Liver (tissue), 9 donors: ENCODE results near the gene EEF1B2. TPM values are rescaled to one million over a fixed set of nuclear protein-coding genes. Genes with fewer than 3 reads are reported as not detected.

Experiments
- DNase-seq: peaks from one replicate; pipeline ENCODE4 v3.0.0-alpha.2; 2017; ENCODE audit warnings: low spot score
- H3K27ac ChIP-seq, 2 donors: one replicate each; pipeline ENCODE4 v1.7.0; 2013; ENCODE audit warnings: inconsistent platforms in 2 of 2, low read length in 2 of 2, control low read depth in 1 of 2, low read depth in 1 of 2, mild to moderate bottlenecking in 1 of 2
- H3K27me3 ChIP-seq, 4 donors: one replicate each; pipeline versions ENCODE4 v1.6.1 to v1.7.0; 2013; ENCODE audit warnings: low read length in 3 of 4, inconsistent platforms in 1 of 4, mild to moderate bottlenecking in 1 of 4, moderate library complexity in 1 of 4; ENCODE audit not compliant: control insufficient read depth in 4 of 4, insufficient read depth in 4 of 4
- H3K36me3 ChIP-seq, 4 donors: one replicate each; pipeline versions ENCODE4 v1.6.1 to v1.7.0; 2013; ENCODE audit warnings: low read length in 3 of 4, mild to moderate bottlenecking in 3 of 4, low read depth in 1 of 4, moderate library complexity in 1 of 4; ENCODE audit not compliant: control insufficient read depth in 4 of 4, insufficient read depth in 3 of 4
- H3K4me1 ChIP-seq, 4 donors: one replicate each; pipeline versions ENCODE4 v1.6.1 to v1.7.0; 2013; ENCODE audit warnings: low read length in 3 of 4, mild to moderate bottlenecking in 3 of 4, moderate library complexity in 1 of 4; ENCODE audit not compliant: control insufficient read depth in 4 of 4, insufficient read depth in 4 of 4
- H3K4me3 ChIP-seq, 3 donors: one replicate each; pipeline versions ENCODE4 v1.6.1 to v1.7.0; 2013; ENCODE audit warnings: low read length in 3 of 3, control low read depth in 1 of 3, low read depth in 1 of 3, mild to moderate bottlenecking in 1 of 3
- H3K9ac ChIP-seq, 2 donors: one replicate each; pipeline ENCODE4 v1.7.0; 2013; ENCODE audit warnings: low read length in 2 of 2, mild to moderate bottlenecking in 2 of 2, moderate library complexity in 2 of 2, control low read depth in 1 of 2, low read depth in 1 of 2
- H3K9me3 ChIP-seq, 4 donors: one replicate each; pipeline versions ENCODE4 v1.6.1 to v1.7.0; 2013; ENCODE audit warnings: low read length in 3 of 4; ENCODE audit not compliant: control insufficient read depth in 4 of 4
- EGR1 ChIP-seq, 2 donors: IDR thresholded peaks; 2 replicates each; pipeline ENCODE4 v1.6.1; 2016 to 2018; ENCODE audit warnings: antibody characterized with exemption in 2 of 2, low read depth in 2 of 2
- FOXA2 ChIP-seq: IDR thresholded peaks from 2 replicates; pipeline ENCODE4 v1.6.1; 2016; ENCODE audit warnings: antibody characterized with exemption
- GABPA ChIP-seq, 2 donors: IDR thresholded peaks in 1 of 2; conservative IDR thresholded peaks in 1 of 2; 2 replicates each; pipeline ENCODE4 v1.6.1; 2016; ENCODE audit warnings: antibody characterized with exemption in 2 of 2, mild to moderate bottlenecking in 1 of 2, moderate library complexity in 1 of 2
- HNF4A ChIP-seq, 2 donors: conservative IDR thresholded peaks; 2 replicates each; pipeline ENCODE4 v1.6.1; 2016; ENCODE audit warnings: antibody characterized with exemption in 2 of 2, mild to moderate bottlenecking in 2 of 2
- HNF4G ChIP-seq: IDR thresholded peaks from 2 replicates; pipeline ENCODE4 v1.6.1; 2016; ENCODE audit warnings: antibody characterized with exemption
- JUND ChIP-seq, 2 donors: IDR thresholded peaks; 2 replicates each; pipeline ENCODE4 v1.6.1; 2016; ENCODE audit warnings: antibody characterized with exemption in 2 of 2
- RAD21 ChIP-seq, 2 donors: IDR thresholded peaks; 2 replicates each; pipeline ENCODE4 v1.6.1; 2016; ENCODE audit warnings: antibody characterized with exemption in 2 of 2, mild to moderate bottlenecking in 2 of 2
- REST ChIP-seq: IDR thresholded peaks from 2 replicates; pipeline ENCODE4 v1.6.1; 2016; ENCODE audit warnings: antibody characterized with exemption, mild to moderate bottlenecking
- RXRA ChIP-seq, 2 donors: IDR thresholded peaks; 2 replicates each; pipeline ENCODE4 v1.6.1; 2017 to 2018; ENCODE audit warnings: antibody characterized with exemption in 2 of 2, mild to moderate bottlenecking in 1 of 2
- TAF1 ChIP-seq: conservative IDR thresholded peaks from 2 replicates; pipeline ENCODE4 v1.6.1; 2016; ENCODE audit warnings: antibody characterized with exemption, mild to moderate bottlenecking
- YY1 ChIP-seq: IDR thresholded peaks from 2 replicates; pipeline ENCODE4 v1.6.1; 2016; ENCODE audit warnings: antibody characterized with exemption, mild to moderate bottlenecking
- WGBS: extraction: QIAGEN DNeasy Blood & Tissue Kit; methylation state at CpG from one replicate; pipeline ENCODE4 v1.1.7; 2013; 5-methylcytosine and 5-hydroxymethylcytosine counted together
- polyA plus RNA-seq, 2 donors: library from polyadenylated mRNA; stranded (reverse) in 1 of 2; unstranded in 1 of 2; fragments of 200-250 nt in 1 of 2; fragments of >200 nt in 1 of 2; fragmentation: Nextera tagmentation in 1 of 2; extraction: Ambion mirVana in 1 of 2; gene quantifications; one replicate each; pipeline versions ENCODE4 v1.2.1 to v1.2.3, GENCODE V29; 2013 to 2015
- total RNA-seq, 2 donors: library from RNA; depleted of rRNA; stranded (reverse); fragments of >200 nt; gene quantifications; one replicate each; pipeline ENCODE4 v1.2.3, GENCODE V29; 2014
- TF ChIP-seq, protein P1 (sequence below): fragments of 150-350 bp; IDR thresholded peaks from 2 replicates; pipeline ENCODE4 v1.5.1; 2017; ENCODE audit warnings: improper control_type of control experiment, low read depth, low read length; ENCODE audit not compliant: missing input control
- TF ChIP-seq, protein P2 (sequence below): IDR thresholded peaks from 2 replicates; pipeline ENCODE4 v1.6.1; 2016; ENCODE audit warnings: antibody characterized with exemption
- TF ChIP-seq, protein P3 (sequence below): IDR thresholded peaks from 2 replicates; pipeline ENCODE4 v1.6.1; 2016; ENCODE audit warnings: antibody characterized with exemption
- TF ChIP-seq, protein P4 (sequence below): IDR thresholded peaks from 2 replicates; pipeline ENCODE4 v1.6.1; 2016; ENCODE audit warnings: antibody characterized with exemption
- donor health status: healthy.
- donor health status: healthy.
- donor health status: healthy.
- donor health status: healthy.
- donor health status: healthy.

The EEF1B2 gene
- total and polyA plus RNA-seq, 4 donors = 143 to 365 (median 257) TPM

- TF ChIP-seq, protein P1, sequence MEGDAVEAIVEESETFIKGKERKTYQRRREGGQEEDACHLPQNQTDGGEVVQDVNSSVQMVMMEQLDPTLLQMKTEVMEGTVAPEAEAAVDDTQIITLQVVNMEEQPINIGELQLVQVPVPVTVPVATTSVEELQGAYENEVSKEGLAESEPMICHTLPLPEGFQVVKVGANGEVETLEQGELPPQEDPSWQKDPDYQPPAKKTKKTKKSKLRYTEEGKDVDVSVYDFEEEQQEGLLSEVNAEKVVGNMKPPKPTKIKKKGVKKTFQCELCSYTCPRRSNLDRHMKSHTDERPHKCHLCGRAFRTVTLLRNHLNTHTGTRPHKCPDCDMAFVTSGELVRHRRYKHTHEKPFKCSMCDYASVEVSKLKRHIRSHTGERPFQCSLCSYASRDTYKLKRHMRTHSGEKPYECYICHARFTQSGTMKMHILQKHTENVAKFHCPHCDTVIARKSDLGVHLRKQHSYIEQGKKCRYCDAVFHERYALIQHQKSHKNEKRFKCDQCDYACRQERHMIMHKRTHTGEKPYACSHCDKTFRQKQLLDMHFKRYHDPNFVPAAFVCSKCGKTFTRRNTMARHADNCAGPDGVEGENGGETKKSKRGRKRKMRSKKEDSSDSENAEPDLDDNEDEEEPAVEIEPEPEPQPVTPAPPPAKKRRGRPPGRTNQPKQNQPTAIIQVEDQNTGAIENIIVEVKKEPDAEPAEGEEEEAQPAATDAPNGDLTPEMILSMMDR = no peak
Observed at GRCh38 chr2:206192157-206192556, 32.5 kb downstream of the EEF1B2 start (continued).

DNA sequence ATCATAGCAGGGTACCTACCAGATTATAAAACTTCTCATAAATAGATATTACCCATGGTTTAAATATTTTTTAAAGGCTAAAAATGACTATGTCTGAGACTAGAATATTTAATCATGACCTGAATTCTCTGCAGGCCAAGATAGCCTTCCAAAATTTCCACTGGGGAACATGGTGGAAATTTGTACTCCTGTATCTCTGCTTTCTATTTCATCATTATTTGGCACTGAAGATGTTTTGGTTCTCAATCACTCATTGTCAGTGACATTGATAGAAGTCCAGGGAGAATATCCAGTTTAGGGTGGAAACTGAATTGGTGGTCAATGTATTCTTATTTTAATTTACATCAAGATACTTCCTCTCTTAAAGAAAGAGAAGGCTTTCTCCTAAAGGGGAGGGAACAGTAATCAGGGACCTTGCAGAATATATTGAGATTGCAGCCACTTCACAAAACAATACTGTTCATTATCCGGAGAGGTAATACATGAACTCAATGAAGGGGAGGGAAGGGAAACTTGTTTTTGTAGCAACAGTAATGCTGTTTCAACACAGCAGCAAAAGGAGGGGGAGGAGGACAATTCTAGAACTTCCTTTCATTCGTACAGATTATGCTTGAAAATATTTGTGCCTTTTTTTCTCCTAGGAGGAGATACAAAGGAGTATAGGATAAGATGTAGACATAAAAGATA lies 34.1 kb downstream of the EEF1B2 start:
- DNase-seq = no peak
- no peak overlapping the region for H3K4me3 ChIP-seq
- no peaks in the 10 kb centered on the region for H3K36me3 ChIP-seq
- no peak overlapping the region for H3K27ac ChIP-seq
- H3K4me1 ChIP-seq = no peaks in the 10 kb centered on the region
- no peaks in the 10 kb centered on the region for H3K9me3 ChIP-seq
- no peak overlapping the region for H3K9ac ChIP-seq
- no peaks in the 10 kb centered on the region for H3K27me3 ChIP-seq
- no peak for TF ChIP-seq RAD21 (IDR thresholded peaks at IDR 0.05)
- TF ChIP-seq, protein P2, sequence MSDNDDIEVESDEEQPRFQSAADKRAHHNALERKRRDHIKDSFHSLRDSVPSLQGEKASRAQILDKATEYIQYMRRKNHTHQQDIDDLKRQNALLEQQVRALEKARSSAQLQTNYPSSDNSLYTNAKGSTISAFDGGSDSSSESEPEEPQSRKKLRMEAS = no peak
- TF ChIP-seq EGR1 (IDR thresholded peaks at IDR 0.05; ENCODE audit: low read depth in 2 of 2) = no peak
- TF ChIP-seq, protein P3, sequence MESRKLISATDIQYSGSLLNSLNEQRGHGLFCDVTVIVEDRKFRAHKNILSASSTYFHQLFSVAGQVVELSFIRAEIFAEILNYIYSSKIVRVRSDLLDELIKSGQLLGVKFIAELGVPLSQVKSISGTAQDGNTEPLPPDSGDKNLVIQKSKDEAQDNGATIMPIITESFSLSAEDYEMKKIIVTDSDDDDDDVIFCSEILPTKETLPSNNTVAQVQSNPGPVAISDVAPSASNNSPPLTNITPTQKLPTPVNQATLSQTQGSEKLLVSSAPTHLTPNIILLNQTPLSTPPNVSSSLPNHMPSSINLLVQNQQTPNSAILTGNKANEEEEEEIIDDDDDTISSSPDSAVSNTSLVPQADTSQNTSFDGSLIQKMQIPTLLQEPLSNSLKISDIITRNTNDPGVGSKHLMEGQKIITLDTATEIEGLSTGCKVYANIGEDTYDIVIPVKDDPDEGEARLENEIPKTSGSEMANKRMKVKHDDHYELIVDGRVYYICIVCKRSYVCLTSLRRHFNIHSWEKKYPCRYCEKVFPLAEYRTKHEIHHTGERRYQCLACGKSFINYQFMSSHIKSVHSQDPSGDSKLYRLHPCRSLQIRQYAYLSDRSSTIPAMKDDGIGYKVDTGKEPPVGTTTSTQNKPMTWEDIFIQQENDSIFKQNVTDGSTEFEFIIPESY = no peak
- TF ChIP-seq, protein P4, sequence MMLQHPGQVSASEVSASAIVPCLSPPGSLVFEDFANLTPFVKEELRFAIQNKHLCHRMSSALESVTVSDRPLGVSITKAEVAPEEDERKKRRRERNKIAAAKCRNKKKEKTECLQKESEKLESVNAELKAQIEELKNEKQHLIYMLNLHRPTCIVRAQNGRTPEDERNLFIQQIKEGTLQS = no peak
- no peak for TF ChIP-seq HNF4G
- TF ChIP-seq, protein P1 = no peak
- TF ChIP-seq YY1 = no peak
- TF ChIP-seq TAF1 = no peak
- no peak for TF ChIP-seq REST
- TF ChIP-seq RXRA (IDR thresholded peaks at IDR 0.05) = no peak
- TF ChIP-seq HNF4A (conservative IDR thresholded peaks at IDR 0.05) = no peak
- no peak for TF ChIP-seq GABPA (IDR thresholded peaks at IDR 0.05 in 1 of 2, conservative IDR thresholded peaks at IDR 0.05 in 1 of 2)
- no peak for TF ChIP-seq JUND (IDR thresholded peaks at IDR 0.05)
- no peak for TF ChIP-seq FOXA2
- 66% methylated on average over 2 of the region's 2 CpGs for WGBS
